ENCODE results near the gene APOA1.
"Not testable (repeated sequence)": the region's sequence is repeated elsewhere in the genome, so short reads cannot be mapped to it uniquely, and the experiment has no call there.

Gene APOA1

GRCh38 chr11:116811194-116811593 is 26.2 kb downstream of the APOA1 start:
- no peak for DNase-seq

DNA sequence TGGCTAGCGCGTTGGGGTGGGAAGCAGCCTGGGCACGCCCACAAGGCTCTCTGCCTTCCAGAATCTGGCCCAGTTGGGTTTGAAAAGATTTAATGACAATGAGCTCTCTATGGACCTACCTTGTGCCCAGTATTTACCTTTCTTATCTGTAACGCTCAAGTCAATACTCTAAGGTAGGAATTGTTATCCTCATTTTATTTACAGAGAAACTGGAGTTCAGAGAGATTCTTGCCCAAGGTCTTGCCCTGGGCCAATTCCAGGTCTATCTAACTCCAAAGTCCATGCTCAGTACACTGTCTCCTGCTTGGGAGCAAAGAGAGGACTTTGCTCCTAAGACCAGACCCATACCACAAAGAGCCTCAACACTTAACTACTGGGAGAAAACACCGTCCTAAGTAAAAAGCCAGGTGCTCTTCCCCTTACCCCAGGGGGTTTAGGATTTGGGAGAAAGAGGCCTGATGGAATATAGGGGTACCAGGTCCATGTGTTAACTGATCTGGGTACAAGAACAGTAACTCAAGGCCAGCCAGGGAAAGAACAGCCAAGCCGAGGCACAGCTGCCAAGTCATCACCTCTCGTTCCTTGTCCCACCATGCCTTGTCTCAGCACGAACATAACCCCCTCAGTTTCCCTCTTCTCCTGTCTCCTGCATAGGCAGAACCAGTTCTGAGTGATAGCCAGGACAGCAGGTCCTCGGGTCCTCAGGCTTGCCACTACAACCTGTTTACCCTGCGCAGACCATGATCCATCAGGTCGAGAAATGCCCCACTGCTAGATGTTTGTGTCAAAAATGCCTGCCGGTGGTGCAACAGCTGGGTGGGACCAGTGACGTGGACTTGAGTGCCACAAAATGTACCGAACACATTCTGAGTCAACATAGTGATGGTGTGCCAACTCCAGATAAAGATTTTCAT is 28.9 kb downstream of the APOA1 start:
- no peak for DNase-seq

- DNase-seq: no peak
Measured at GRCh38 chr11:116807601-116808261, 29.7 kb downstream of the APOA1 start.

GRCh38 chr11:116804001-116804400 is 33.4 kb downstream of the APOA1 start:
- DNase-seq: no peak

- not testable (repeated sequence) for DNase-seq
Measured at GRCh38 chr11:116801662-116802061, 35.8 kb downstream of the APOA1 start.

GRCh38 chr11:116800610-116801009 is 36.8 kb downstream of the APOA1 start:
- no peak for DNase-seq

GRCh38 chr11:116798368-116798767 is 39.1 kb downstream of the APOA1 start:
- no peak for DNase-seq

DNA sequence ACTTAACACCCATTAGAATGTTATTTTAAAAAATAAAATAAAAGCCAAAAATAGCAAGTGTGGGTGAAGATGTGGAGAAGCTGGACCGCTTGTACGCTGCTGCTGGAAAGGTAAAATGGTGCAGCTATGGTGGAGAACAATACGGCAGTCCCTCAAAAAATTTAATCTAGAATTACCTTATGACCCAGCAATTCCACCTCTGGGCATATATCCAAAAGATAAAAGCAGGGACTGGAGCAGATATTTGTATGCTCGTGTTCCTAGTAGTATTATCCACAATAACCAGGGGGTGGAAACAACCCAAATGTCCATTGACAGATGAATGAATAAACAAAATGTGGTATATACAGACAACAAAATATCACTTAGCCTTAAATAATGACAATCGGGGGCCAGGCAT is 39.6 kb downstream of the APOA1 start:
- DNase-seq: no peak

DNA sequence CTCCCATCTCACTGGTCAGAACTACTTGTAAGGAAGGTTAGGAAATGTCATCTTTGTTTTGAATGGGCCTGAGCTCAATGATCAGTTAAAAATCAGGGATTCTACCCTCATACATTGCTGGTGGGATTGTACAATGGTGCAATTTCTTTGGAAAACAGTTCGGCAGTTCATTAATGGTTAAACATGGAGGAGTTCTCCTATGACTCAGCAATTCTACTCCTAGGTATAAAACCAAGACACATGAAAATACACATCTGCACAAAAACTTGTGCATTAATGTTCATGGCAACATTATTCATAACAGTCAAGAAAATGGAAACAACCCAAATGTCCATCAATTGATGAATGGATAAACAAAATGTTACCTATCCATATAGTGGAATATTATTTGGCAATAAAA is 40.9 kb downstream of the APOA1 start:
- DNase-seq: no peak

DNA sequence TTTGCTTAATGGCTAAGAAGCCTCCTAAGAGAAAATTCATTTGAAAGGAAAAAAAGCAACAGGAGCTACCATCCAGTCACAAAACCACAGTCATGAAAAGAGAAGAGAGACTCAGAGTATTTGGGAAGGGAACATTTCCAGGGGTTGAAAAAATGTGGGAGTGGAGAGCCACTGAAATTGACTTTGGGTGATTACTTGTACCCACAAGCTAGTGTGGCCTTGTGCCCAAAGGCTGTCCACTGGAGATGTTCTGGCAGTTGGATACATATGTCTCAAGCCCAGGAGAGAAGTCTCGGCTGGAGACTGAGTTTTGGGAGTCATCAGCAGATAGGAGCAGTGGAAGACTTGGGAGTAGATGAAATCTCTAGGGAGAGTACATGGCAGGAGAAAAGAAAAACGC is 42.6 kb downstream of the APOA1 start:
- DNase-seq: no peak

DNA sequence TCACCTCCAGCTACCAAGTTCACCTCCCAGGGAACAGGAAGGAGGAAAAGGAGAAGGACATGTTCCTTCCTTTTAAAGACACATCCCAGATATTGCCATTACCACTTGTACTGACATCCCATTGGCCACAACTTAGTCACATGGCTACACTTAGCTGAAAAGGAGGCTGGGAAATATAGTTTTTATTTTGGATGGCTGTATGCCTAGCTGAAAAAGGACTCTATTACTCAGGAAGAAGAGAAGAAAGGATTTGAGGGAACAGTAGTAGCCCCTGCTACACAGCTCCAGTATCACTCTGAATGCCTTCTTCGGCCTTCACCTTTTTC is 43.7 kb downstream of the APOA1 start:
- no peak for DNase-seq

GRCh38 chr11:116792869-116793771 is 44.3 kb downstream of the APOA1 start:
- no peak for DNase-seq

- no peak for DNase-seq
Measured at GRCh38 chr11:116792144-116792868, 45.1 kb downstream of the APOA1 start.

DNA sequence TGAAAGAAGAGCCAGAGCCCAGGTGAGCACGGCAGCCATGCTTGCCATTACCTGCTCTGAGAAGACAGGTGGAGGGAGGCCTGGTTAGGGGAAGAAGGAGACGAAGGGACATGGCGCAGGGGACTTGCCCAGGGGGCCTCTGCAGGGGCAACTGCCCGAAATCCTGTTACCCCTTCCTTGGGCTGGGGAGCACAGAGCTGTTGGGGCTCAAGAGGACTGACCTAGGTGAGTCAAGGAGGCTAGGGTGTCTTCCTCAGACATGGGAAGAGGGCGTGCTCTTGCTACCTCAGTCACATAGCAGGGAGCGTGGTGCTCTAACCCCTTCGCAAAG is 45.6 kb downstream of the APOA1 start, which contains the start of gene APOA5:
APOA5 (minus strand) TSS at position 67 of the 331 bp plus-strand sequence; CDS start at position 48, 19 bp downstream.
- no peak for DNase-seq

- peak; percentile 41 for DNase-seq
Measured at GRCh38 chr11:116791002-116791812, 46.2 kb downstream of the APOA1 start.

DNA sequence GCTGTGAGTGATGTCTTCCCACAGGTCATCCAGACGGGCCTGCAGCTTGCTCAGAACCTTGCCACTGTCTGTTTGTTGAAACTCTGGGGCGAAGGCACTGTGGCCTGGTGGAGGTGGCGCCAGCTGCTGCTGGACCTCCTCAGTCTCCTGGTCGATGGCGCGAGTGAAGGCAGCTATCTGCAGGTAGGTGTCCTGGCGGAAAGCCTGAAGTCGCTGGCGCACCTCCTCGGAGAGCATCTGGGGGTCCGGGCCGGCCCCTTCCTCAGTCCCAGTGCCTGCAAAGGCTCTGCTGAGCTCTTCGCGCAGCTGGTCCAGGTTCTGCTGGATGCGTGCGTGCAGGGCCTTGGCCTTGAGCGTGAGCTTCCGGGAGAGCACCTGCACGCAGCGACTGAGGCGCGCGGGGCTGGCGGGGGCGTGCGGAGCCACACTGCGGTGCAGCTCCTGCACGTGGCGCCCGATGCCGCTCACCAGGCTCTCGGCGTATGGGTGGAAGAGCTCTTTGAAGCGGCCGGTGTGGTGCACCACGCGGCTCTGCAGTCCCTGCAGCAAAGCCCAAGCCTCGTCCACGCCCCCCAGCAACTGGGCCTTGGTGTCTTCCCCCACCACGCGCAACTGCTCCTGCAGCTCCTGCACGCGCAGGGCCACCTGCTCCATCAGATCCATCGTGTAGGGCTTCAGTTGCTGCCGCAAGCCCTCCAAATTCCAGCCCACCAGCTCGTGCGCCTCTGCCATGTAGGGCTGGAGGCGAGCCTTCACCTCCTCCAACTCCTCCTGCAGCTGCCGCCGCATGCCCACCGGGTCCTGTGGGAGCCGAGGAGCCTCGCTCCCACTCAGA is 47.0 kb downstream of the APOA1 start:
- no peak for DNase-seq

DNA sequence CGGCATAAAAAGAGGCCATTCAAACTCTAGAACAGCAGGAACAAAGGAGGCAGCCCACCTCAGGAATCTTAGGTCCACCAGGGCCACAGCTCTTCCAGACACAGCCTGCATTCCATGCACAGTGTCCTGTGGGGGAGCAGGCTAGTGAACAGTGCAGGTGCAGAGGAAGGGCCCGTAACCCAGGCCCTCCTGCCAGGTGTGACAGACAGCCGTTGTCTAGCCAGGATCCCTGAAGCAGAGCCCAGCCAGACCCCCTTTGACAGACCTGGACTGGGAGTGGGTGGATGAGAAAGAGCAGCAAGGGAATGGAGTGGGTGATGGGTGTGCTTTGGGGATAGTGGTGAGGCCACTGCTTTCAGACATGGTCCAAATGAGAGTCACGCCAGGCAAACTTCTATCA is 48.4 kb downstream of the APOA1 start:
- DNase-seq: no peak

- no peak for DNase-seq
Measured at GRCh38 chr11:116788534-116788933, 48.9 kb downstream of the APOA1 start.

GRCh38 chr11:116787786-116788486 is 49.5 kb downstream of the APOA1 start, which contains the start of gene ZPR1:
Gene ZPR1, minus strand, starts transcription at chr11:116788023. Its CDS starts 33 bp downstream, at chr11:116787990.
- peak; percentile 53 for DNase-seq

- DNase-seq: no peak
Measured at GRCh38 chr11:116787436-116787785, 50.0 kb downstream of the APOA1 start.
